Caco-2 (cell line): ENCODE data around the gene PROX1. TPM values are rescaled to one million over a fixed set of nuclear protein-coding genes. Genes with fewer than 3 reads are reported as not detected.

ENCODE experiments used
- BruUV-seq: library from RNA; stranded (reverse); fragments of 400-500 nt; replicated peaks from 2 replicates; lab custom pipeline; 2021; lab: Mats Ljungman, UMichigan
- CTCF ChIA-PET: fragments of 300-600 bp; sonication (Branson Sonifier 250); formaldehyde crosslinking; loops from one replicate; lab custom pipeline; 2022; ENCODE audit warnings: antibody characterized with exemption; lab: Charles Lee
- POLR2A ChIA-PET: fragments of 300-600 bp; sonication (Branson Sonifier 250); formaldehyde crosslinking; loops from one replicate; lab custom pipeline; 2022; ENCODE audit warnings: antibody characterized with exemption; lab: Charles Lee
- DNase-seq, 2 experiments: peaks; one replicate each; pipeline versions ENCODE4 v3.0.0 to v3.0.0-alpha.2; 2020 to 2022
- H3K27me3 ChIP-seq: replicated peaks from 2 replicates; pipeline ENCODE4 v1.6.0; 2011; ENCODE audit warnings: low read length; ENCODE audit not compliant: control insufficient read depth, insufficient read depth
- H3K36me3 ChIP-seq: 2 replicates; pipeline ENCODE4 v1.5.1; 2011; ENCODE audit warnings: low read length; ENCODE audit not compliant: control insufficient read depth, insufficient read depth
- H3K4me1 ChIP-seq: fragments of 250-450 bp; sonication (Bioruptor Pico); 2 replicates; pipeline ENCODE4 v1.5.1; 2020; ENCODE audit warnings: mild to moderate bottlenecking
- H3K4me3 ChIP-seq: 2 replicates; pipeline ENCODE4 v1.5.1; 2011; ENCODE audit warnings: low read depth, mild to moderate bottlenecking, control low read depth, low read length
- H3K9me3 ChIP-seq: fragments of 250-450 bp; sonication (Bioruptor Pico); 2 replicates; pipeline ENCODE4 v1.5.1; 2020; ENCODE audit warnings: mild to moderate bottlenecking, moderate library complexity
- H3K27ac Mint-ChIP-seq: one replicate; pipeline ENCODE4 v1.8.0; 2022; ENCODE audit warnings: mixed read lengths; ENCODE audit not compliant: unreplicated experiment
- H3K27me3 Mint-ChIP-seq: one replicate; pipeline ENCODE4 v1.8.0; 2022; ENCODE audit warnings: mixed read lengths; ENCODE audit not compliant: insufficient read depth, unreplicated experiment
- H3K36me3 Mint-ChIP-seq: one replicate; pipeline ENCODE4 v1.8.0; 2022; ENCODE audit warnings: mild to moderate bottlenecking, mixed read lengths; ENCODE audit not compliant: insufficient read depth, unreplicated experiment
- H3K4me1 Mint-ChIP-seq: one replicate; pipeline ENCODE4 v1.8.0; 2022; ENCODE audit warnings: low read depth, mixed read lengths; ENCODE audit not compliant: unreplicated experiment
- H3K4me3 Mint-ChIP-seq: one replicate; pipeline ENCODE4 v1.8.0; 2022; ENCODE audit warnings: mild to moderate bottlenecking, moderate library complexity, mixed read lengths; ENCODE audit not compliant: unreplicated experiment
- H3K9me3 Mint-ChIP-seq: one replicate; pipeline ENCODE4 v1.8.0; 2022; ENCODE audit warnings: mixed read lengths; ENCODE audit not compliant: unreplicated experiment
- CTCF ChIP-seq, 2 experiments: fragments of 200-600 bp in 1 of 2; IDR thresholded peaks; 1 replicate in 1 of 2; 2 replicates in 1 of 2; pipeline versions ENCODE4 v1.5.1 to v1.8.0; 2011 to 2022; ENCODE audit warnings: antibody characterized with exemption in 1 of 2, control low read depth in 1 of 2, inconsistent platforms in 1 of 2, low read depth in 1 of 2, low read length in 1 of 2, mild to moderate bottlenecking in 1 of 2, moderate library complexity in 1 of 2; ENCODE audit not compliant: insufficient read depth in 1 of 2, severe bottlenecking in 1 of 2, unreplicated experiment in 1 of 2
- intact Hi-C: fragments of 100-400 bp; cut with micrococcal nuclease; formaldehyde crosslinking; loops from one replicate; pipeline ENCODE4 v1.10.0; 2022; ENCODE audit not compliant: unreplicated experiment
- total RNA-seq: library from RNA; stranded (reverse); gene quantifications from 2 replicates; pipeline ENCODE4 v1.2.3, GENCODE V29; 2022

The PROX1 gene
- total RNA-seq, 1 experiment from 2014 or later, result 17.6 TPM

- Histone ChIP-seq H3K27me3 (no peaks in the 10 kb centered on the region; the same call in 1 of the 2 replicates), H3K9me3 (no peaks in the 10 kb centered on the region), H3K4me3 (peak overlapping the region; percentile 63), H3K36me3 (no peaks in the 10 kb centered on the region), H3K4me1 (peaks cover 25% of the 10 kb centered on the region)
- Mint-ChIP-seq H3K27ac (no peak overlapping the region), H3K9me3 (no peaks in the 10 kb centered on the region), H3K4me3 (peak overlapping the region; percentile 99), H3K27me3 (peaks cover 12% of the 10 kb centered on the region), H3K36me3 (peaks cover 10% of the 10 kb centered on the region), H3K4me1 (peaks cover 6% of the 10 kb centered on the region)
- POLR2A ChIA-PET, result no interaction called here
- no peak for DNase-seq
- CTCF ChIA-PET, result no interaction called here
- intact Hi-C loops, result loop anchor here (5.0 to 10.0 kb wide), 3 partner anchors 330 to 860 kb away; no protein-coding TSS in a partner anchor
- TF ChIP-seq CTCF (IDR thresholded peaks at IDR 0.05; ENCODE audit: insufficient read depth in 1 of 2, low read depth in 1 of 2, low read length in 1 of 2, severe bottlenecking in 1 of 2, unreplicated experiment in 1 of 2), result no peak
- no TSS peak for BruUV-seq
Measured at GRCh38 chr1:213984387-213985208, 3.2 kb upstream of the PROX1 start.

GRCh38 chr1:213985209-213986019 is 2.4 kb upstream of the PROX1 start:
- BruUV-seq, result no TSS peak

More at GRCh38 chr1:213985209-213986019, 2.4 kb upstream of the PROX1 start:
- Histone ChIP-seq H3K9me3 (no peaks in the 10 kb centered on the region), H3K4me1 (peaks cover 25% of the 10 kb centered on the region), H3K4me3 (peak overlapping the region; percentile 63), H3K36me3 (no peaks in the 10 kb centered on the region), H3K27me3 (no peaks in the 10 kb centered on the region; the same call in 1 of the 2 replicates)
- no peak for TF ChIP-seq CTCF (IDR thresholded peaks at IDR 0.05; ENCODE audit: insufficient read depth in 1 of 2, low read depth in 1 of 2, low read length in 1 of 2, severe bottlenecking in 1 of 2, unreplicated experiment in 1 of 2)
- CTCF ChIA-PET, result no interaction called here
- POLR2A ChIA-PET, result no interaction called here
- Mint-ChIP-seq H3K4me1 (peaks cover 10% of the 10 kb centered on the region), H3K4me3 (peak overlapping the region; percentile 99), H3K36me3 (peaks cover 10% of the 10 kb centered on the region), H3K27ac (no peak overlapping the region), H3K9me3 (no peaks in the 10 kb centered on the region), H3K27me3 (peaks cover 12% of the 10 kb centered on the region)
- intact Hi-C loops, result loop anchor here (2.0 to 10.0 kb wide), 4 partner anchors 331 to 861 kb away; no protein-coding TSS in a partner anchor
- DNase-seq, result peak in 1 of 2 experiments; percentile 42
